GM21515 (cell line): ENCODE results near the gene SH3PXD2A.
A peak's percentile ranks its signal among the peaks of the same experiment; 100 is the strongest.
"Not testable (repeated sequence)": the region's sequence is repeated elsewhere in the genome, so short reads cannot be mapped to it uniquely, and the experiment has no call there.

Source experiments
- ATAC-seq: cut with Tn5 transposase; IDR thresholded peaks from one replicate; pipeline ENCODE4 v1.9.1; 2021; ENCODE audit not compliant: unreplicated experiment

The SH3PXD2A gene

GRCh38 chr10:103849880-103850571, 5.3 kb downstream of the SH3PXD2A start:
- ATAC-seq, result no peak

DNA sequence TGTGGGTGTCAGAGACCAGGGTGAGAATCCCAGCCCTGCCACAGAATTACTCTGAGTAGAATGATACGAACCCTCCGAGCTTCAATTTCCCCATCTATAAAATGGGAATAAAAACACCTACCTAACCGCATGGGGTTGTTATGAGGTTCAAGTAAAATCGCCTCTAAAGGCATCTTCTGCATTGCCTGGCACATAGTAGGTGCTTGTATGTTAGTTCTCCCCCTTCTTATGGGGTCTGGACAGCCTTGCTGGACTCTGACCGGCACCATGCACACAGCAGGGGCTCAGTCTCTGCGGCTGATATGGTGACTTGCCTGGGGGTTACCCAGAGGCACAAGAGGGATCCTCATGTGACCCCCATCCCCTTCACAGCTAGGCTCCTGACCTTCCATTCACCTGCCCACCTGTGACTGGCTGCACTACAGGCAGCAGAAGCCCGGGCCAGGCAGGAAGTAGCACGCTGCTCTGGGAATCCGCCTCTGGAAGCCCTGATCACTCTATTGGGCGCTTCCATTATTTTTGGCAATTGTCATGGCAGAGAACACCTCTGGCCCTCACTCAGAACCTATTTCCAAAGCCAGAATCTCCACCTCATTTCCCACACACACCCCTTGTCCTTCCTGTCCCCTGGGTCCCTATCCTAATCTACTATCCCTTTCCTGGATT, 6.0 kb downstream of the SH3PXD2A start:
- ATAC-seq, result no peak

- ATAC-seq, result no peak
These were observed 7.4 kb downstream of the SH3PXD2A start for GRCh38 chr10:103847909-103848468.

DNA sequence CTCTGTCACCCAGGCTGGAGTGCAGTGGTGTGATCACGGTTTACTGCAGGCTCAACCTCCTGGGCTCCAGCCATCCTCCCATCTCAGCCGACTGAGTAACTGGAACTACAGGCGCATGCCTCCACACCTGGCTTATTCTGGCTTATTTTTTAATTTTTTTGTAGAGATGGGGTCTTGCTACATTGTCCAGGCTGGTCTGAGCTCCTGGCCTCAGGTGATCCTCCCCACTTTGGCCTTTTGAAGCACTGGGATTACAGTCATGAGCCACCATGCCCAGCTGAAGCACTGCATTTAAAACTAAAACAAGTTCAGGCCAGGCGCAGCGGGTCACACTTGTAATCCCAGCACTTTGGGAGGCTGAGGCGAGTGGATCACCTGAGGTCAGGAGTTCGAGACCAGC, 8.0 kb downstream of the SH3PXD2A start:
- no peak for ATAC-seq

DNA sequence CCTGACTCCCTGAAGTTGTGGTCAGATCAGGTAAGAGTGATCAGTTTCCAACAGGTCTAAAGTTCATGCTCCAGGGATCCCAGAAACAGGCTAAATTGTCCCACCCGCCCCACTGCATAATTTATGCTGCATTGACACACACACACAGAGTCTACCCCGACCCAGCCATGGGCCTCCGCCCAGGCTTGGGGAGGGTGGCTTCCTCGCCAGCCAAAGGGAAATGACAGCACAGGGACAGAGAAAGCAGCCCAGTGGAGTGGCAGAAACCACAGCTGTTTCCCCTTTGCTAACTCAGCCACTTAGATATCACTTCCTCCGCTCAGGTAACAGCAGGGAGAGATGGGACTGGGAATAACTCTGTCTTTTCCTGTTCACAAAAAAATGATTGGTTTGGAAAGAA, 9.4 kb downstream of the SH3PXD2A start:
- ATAC-seq, result peak; percentile 89

GRCh38 chr10:103845346-103845745, 10.0 kb downstream of the SH3PXD2A start:
- ATAC-seq, result not testable (repeated sequence)

GRCh38 chr10:103843854-103844570, 11.4 kb downstream of the SH3PXD2A start:
- ATAC-seq, result no peak

DNA sequence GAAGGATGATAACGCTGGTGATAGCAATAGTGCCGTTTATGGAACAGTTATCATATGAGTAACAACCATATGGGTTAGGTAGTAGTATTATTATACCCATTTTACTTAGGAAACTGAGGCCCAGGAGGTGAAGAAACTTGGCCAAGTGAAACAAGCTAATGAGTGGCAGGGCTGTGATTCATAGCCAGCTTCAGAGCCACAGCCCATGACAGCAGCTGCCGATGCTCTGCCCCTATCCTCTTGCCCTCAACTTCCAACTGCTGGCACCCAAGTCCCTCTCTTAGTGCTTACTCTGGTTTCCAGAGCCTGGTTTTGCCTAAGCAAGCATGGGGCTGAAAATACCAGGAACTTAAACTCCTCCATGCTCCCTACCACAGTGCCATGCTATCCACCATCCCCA, 12.3 kb downstream of the SH3PXD2A start:
- ATAC-seq, result no peak

DNA sequence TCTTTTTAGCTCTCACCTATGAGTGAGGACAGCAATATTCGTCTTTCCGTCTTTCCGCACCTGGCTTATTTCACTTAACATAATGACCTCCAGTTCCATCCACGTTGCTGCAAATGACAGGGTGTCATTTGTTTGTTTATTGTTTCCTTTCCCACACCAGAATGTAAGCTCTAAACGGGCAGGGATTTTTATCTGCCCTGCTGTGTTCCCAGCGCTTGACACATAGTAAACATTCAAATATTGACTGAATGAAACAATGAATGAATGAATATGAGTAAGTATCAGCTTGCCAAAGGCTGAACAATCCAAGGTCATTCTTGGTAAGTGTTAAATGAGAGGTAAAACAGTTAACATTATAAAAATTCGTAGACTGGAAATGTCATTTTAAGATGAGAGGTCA, 12.8 kb downstream of the SH3PXD2A start:
- ATAC-seq, result no peak

GRCh38 chr10:103841519-103841918, 13.9 kb downstream of the SH3PXD2A start:
- no peak for ATAC-seq

DNA sequence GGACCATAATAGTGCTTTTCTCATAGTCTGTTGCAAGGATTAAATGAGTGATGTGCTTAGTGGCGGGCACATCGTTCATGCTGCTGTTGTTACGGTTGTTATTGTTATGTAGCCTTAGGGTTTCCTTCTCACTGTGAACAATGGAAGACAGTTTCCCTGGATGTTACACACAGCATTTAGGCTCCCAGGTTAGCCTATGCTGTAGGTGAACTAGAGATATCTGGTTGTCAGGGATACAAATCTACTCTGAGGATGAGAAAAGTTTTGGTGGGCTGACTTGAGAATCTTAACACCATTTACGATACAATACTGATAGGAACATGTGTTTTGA, 14.7 kb downstream of the SH3PXD2A start:
- no peak for ATAC-seq

- no peak for ATAC-seq
These were observed 15.3 kb downstream of the SH3PXD2A start for GRCh38 chr10:103839872-103840739.

DNA sequence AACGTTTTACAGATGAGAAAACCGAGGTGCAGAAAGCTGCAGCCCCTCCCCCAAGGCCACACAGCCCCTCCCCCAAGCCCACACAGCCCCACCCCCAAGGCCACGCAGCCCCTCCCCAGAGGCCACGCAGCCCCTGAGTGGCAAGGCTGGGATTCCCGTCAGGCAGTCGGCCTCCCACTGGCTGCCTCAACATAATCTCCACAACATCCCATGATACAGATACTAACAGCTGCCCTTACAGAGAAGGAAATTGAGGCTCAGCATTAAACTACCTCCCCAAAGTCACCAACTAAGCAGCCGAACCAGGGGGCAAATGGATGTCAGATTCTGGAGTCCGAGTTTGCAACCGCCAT, 15.9 kb downstream of the SH3PXD2A start:
- ATAC-seq, result no peak

- ATAC-seq, result no peak
These were observed 16.4 kb downstream of the SH3PXD2A start for GRCh38 chr10:103838862-103839518.

DNA sequence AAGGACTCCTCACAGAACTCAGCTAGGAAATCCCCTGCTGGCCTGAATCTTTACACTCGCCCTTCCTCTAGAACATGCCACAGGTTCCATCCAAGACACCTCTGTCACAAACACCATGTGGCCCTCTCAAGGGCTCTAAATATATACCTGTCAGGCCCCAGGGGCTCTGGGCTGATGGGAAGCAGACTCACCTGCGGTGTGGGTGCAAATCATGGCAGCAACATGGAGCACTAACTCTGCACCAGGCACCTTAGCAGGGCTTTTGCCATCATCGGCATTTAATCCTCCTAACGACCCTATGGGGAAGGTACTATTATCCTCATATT, 17.3 kb downstream of the SH3PXD2A start:
- ATAC-seq, result no peak

- no peak for ATAC-seq
These were observed 17.9 kb downstream of the SH3PXD2A start for GRCh38 chr10:103837370-103838069.

GRCh38 chr10:103836861-103837260, 18.5 kb downstream of the SH3PXD2A start:
- ATAC-seq, result no peak

GRCh38 chr10:103836273-103836672, 19.1 kb downstream of the SH3PXD2A start:
- no peak for ATAC-seq

DNA sequence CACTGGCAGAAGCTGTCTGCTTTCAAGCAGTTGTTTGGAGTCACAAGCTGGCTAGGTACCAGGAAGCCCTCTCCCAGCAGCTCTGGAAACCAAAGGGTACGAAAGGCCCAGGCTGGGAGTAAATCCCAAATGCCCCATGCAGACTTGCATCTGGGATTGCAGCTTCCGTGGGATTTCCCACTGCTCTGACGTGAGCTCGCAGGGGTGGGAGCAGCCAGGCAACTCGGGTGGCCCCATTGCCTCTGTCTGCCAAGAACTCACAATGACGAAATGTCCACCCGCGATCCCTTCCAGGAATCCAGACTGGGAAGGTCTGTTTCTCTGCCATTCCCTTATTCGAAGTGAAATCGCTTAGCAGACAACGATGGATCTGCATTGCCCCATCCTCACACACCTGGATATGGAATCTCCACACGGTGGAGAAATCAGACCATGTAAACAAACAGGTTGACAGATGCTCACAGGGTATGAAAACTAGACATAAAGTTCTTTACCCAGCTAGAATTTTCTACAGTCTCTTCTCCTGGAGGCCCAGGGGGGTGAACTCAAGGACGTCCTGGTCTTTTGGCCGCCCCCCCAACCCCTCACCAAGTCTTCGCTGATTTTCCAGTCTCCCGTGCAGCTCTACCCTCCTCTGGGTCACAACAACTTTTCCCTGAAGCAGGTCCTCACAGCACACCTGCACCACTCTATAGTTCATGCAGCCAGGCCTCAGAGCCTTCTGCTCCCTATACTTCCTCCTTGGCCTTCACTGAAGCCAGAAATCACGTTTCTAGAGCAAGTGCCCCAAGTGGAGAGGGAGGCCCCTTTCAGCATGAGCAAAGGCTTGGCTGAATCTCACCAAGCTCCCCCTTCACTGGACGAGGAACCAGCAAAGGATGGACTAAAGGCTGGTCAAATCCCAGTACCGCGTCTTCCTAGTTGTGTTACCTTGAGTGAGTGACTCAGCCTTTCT, 20.0 kb downstream of the SH3PXD2A start:
- no peak for ATAC-seq
